Adipocyte (in vitro differentiated cells): ENCODE measurements around the gene SNAI3.

Source experiments
- DNase-seq: peaks from one replicate; pipeline ENCODE4 v3.0.0-alpha.2; 2015; ENCODE audit warnings: low read depth
- H3K27me3 ChIP-seq: replicated peaks from 2 replicates; pipeline ENCODE4 v1.7.0; 2013; ENCODE audit warnings: mild to moderate bottlenecking, low read length, moderate library complexity; ENCODE audit not compliant: control insufficient read depth, insufficient read depth
- H3K36me3 ChIP-seq: 2 replicates; pipeline ENCODE4 v1.7.0; 2013; ENCODE audit warnings: low read length, mild to moderate bottlenecking, moderate library complexity; ENCODE audit not compliant: control insufficient read depth, insufficient read depth, severe bottlenecking
- H3K4me1 ChIP-seq: 2 replicates; pipeline ENCODE4 v1.7.0; 2013; ENCODE audit warnings: mild to moderate bottlenecking, low read length, moderate library complexity; ENCODE audit not compliant: control insufficient read depth, insufficient read depth
- H3K4me3 ChIP-seq: 2 replicates; pipeline ENCODE4 v1.7.0; 2013; ENCODE audit warnings: mild to moderate bottlenecking, low read length, moderate library complexity
- H3K9ac ChIP-seq: 2 replicates; pipeline ENCODE4 v1.7.0; 2013; ENCODE audit warnings: mild to moderate bottlenecking, low read length, moderate library complexity
- H3K9me3 ChIP-seq: 2 replicates; pipeline ENCODE4 v1.7.0; 2013; ENCODE audit warnings: mild to moderate bottlenecking, low read length, moderate library complexity; ENCODE audit not compliant: control insufficient read depth

Gene SNAI3

DNA sequence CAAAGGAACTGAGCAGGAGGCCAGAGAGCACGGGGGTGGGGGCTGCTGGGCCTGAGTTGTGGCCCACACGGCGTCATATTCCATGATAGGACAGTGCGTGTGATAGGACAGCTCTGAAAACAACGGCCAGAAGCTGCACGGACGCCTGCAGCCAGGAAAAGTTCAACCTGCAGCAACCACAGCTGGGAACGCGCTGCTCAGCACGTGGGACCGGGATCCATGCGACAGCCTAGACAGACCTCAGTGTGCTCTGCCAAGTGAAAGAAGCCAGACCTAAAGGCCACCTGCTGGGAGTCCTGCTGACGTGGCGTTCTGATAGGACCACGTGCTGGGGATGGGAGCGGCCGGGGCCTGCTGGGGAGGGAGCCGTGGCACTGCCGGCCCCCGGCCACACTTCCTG lies 41.6 kb upstream of the SNAI3 start:
- Histone ChIP-seq H3K4me1 (no peaks in the 10 kb centered on the region), H3K9ac (no peak overlapping the region), H3K9me3 (no peaks in the 10 kb centered on the region), H3K4me3 (no peak overlapping the region), H3K36me3 (peaks cover 81% of the 10 kb centered on the region), H3K27me3 (no peaks in the 10 kb centered on the region)
- DNase-seq = no peak

- H3K36me3 ChIP-seq = peaks cover 81% of the 10 kb centered on the region
- DNase-seq = no peak
- no peak overlapping the region for H3K4me3 ChIP-seq
- no peaks in the 10 kb centered on the region for H3K4me1 ChIP-seq
- H3K9ac ChIP-seq = no peak overlapping the region
- no peaks in the 10 kb centered on the region for H3K27me3 ChIP-seq
- no peaks in the 10 kb centered on the region for H3K9me3 ChIP-seq
These were observed 40.7 kb upstream of the SNAI3 start for GRCh38 chr16:88726981-88727380.

DNA sequence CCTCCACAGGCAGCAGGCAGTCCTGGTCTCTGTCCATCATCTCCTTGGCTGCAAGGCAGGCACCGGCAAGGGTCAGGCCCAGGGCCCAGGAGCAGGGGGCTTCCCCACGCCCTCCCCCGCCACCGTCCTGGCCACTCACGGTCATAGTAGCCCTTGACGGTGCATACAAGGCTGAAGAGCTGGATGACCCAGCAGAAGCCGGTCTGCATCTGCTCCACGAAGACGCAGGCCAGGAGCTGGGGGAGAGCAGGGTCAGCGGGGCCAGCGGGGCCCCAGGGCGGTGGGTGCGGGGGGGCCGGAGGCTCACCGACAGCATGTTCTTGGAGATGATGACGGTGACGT lies 40.1 kb upstream of the SNAI3 start:
- no peaks in the 10 kb centered on the region for H3K9me3 ChIP-seq
- no peak for DNase-seq
- H3K27me3 ChIP-seq = no peaks in the 10 kb centered on the region
- H3K4me3 ChIP-seq = no peak overlapping the region
- H3K36me3 ChIP-seq = peaks cover 82% of the 10 kb centered on the region
- H3K4me1 ChIP-seq = no peaks in the 10 kb centered on the region
- H3K9ac ChIP-seq = no peak overlapping the region

DNA sequence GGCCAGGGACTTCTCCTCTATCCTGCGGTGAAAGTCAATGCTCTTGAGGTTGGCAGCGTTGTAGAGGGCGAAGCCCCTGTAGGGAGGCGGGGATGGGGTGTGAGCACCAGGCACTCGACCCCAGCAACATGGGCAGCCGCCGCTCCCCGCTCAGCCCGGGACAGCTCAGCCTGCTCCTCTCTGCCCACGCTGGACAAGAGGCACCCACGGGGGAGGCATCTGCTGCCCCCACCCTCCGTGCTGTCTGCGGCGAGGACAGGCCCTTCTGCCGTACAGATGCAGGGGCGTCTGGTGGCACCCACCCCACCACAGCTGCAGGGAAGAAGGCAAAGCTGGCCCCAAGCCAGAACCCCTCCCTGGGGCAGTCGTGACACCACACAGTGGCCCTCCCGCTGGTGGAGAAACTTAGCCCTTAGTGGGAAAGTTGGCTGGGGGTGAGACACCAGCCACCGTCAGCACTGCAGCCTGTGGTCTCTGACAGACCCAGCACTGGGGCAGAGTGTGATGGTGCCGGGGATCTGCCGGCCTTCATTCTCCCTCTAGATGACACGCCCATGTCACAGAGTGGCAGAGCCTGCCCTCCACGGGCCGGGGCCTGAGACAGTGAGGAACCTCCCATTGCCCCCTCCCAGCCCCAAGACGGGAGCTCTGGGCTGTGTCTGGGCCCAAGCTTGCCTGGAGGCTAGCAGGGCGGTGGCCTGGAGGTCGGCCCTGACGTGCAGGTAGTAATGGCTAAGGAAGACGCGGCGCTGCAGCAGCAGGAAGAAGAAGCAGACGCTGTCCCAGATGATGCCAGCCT lies 39.5 kb upstream of the SNAI3 start:
- H3K4me1 ChIP-seq = no peaks in the 10 kb centered on the region
- no peaks in the 10 kb centered on the region for H3K9me3 ChIP-seq
- peaks cover 82% of the 10 kb centered on the region for H3K36me3 ChIP-seq
- H3K27me3 ChIP-seq = no peaks in the 10 kb centered on the region
- H3K9ac ChIP-seq = no peak overlapping the region
- no peak overlapping the region for H3K4me3 ChIP-seq
- no peak for DNase-seq

DNA sequence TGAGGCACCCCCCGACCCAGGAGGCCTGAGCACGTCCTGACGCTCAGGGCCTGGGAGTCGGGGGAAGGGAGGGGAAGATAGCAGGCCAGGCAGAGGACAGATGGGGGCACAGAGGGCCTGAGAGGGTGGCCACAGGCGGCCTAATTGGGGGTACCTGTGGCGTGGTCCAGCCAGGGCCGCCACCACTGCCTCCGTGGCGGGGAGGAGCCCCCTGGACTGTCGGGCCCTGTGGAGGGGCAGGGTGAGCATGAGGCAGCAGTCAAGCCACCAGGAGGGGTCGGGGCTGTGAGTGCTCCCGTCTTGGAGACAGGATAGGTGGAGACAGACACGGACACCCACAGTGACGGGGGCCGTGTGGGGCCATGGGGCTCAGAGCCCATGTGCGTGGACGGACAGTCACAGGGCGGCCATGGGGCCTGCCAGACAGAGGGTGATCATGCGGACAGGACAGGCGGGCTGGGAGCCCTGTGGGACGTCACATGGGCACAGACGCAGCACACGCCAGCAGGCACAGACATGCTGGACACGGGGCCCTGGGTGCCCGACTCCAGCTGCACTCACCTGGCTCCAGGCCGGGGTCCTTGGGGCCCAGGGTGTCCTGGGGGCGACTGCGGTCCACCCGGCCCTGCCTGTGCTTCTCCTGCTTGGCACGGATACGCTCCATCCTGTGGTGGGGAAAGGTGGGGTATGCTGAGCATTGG lies 38.7 kb upstream of the SNAI3 start:
- Histone ChIP-seq H3K27me3 (no peaks in the 10 kb centered on the region), H3K4me3 (no peak overlapping the region), H3K9me3 (no peaks in the 10 kb centered on the region), H3K4me1 (no peaks in the 10 kb centered on the region), H3K9ac (no peak overlapping the region), H3K36me3 (peaks cover 82% of the 10 kb centered on the region)
- DNase-seq = no peak

DNA sequence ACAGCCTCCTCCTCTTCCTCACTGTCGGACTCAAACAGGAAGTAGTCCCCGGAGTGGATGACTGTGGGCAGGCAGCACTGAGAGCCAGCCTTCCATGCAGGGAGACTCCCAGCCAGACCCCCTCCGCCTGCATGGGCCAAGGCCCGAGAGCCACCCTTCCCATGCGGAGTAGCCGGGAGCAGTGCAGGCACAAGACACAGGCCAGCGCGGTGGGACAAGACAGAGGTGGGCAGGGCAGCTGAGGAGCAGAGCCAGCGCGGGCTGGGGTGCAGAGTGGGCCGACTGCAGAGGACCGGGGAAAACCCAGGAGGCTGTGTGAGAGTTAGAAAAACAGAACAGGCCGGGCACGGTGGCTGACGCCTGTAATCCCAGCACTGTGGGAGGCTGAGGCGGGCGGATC lies 37.6 kb upstream of the SNAI3 start:
- DNase-seq = no peak
- Histone ChIP-seq H3K4me3 (no peak overlapping the region), H3K9ac (no peak overlapping the region)

DNA sequence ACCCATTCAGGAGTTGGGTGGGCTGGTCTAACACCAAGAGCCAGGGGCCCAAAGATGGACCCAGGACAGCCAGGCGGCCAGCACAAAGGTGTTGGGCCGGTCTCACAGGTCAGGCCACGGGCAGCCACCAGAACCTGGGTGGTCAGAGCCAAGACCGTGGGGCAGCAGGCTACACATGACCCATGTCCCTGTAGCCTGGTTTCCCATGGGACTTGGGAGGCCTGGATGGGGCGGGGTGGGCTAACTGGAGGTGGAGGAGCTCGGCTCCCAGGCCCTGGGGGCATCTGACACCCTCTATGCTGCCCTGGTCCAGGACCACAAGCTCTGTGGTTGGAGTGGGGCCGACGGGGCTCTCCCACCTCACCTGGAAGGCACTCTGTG lies 37.2 kb upstream of the SNAI3 start:
- Histone ChIP-seq H3K36me3 (peaks cover 94% of the 10 kb centered on the region), H3K9me3 (no peaks in the 10 kb centered on the region), H3K9ac (no peak overlapping the region), H3K27me3 (no peaks in the 10 kb centered on the region), H3K4me3 (no peak overlapping the region), H3K4me1 (no peaks in the 10 kb centered on the region)
- no peak for DNase-seq

More for the DNA sequence above, 37.6 kb upstream of the SNAI3 start:
- H3K9me3 ChIP-seq = no peaks in the 10 kb centered on the region
- H3K36me3 ChIP-seq = peaks cover 89% of the 10 kb centered on the region
- no peaks in the 10 kb centered on the region for H3K27me3 ChIP-seq
- H3K4me1 ChIP-seq = no peaks in the 10 kb centered on the region

DNA sequence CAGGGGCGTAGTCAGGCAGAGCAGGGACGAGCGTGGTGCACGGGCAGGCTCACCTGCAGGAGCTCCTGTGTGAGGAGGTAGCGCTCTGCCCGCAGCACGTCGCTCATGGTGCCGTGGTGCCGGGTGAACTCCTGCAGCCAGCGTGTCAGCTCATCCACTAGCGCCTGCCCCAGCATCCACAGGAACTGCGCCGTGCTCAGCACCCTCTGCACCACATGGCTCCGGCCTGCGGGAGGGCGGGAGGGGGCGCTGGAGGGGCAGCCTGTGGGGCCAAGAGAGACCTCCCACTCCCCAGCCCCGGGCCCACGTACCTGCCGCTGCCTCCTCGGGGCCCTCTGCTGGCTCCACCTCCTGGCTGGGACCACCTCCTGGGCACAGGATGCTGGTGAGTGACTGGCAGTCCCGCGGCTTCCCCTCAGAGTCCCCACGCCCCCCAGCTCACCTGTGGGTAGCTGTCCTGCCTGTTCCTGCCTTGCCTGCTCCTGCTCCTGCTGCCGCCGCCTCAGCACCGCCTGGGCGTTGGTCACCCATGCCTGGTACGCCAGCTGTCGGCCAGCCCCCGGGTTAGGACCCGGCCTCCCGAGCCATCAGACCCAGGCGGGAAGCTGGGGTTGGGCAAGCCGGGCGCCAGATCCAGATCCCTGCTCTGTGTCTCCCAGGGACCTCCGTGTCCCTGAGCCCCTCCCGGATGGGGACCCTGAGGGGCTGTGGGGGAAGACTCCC lies 36.6 kb upstream of the SNAI3 start:
- Histone ChIP-seq H3K36me3 (peaks cover 98% of the 10 kb centered on the region), H3K4me3 (no peak overlapping the region), H3K4me1 (no peaks in the 10 kb centered on the region), H3K9me3 (no peaks in the 10 kb centered on the region), H3K27me3 (no peaks in the 10 kb centered on the region), H3K9ac (no peak overlapping the region)
- no peak for DNase-seq

GRCh38 chr16:88721815-88722755 lies 35.8 kb upstream of the SNAI3 start:
- no peak overlapping the region for H3K4me3 ChIP-seq
- no peaks in the 10 kb centered on the region for H3K27me3 ChIP-seq
- no peaks in the 10 kb centered on the region for H3K9me3 ChIP-seq
- H3K36me3 ChIP-seq = peaks cover 98% of the 10 kb centered on the region
- DNase-seq = no peak
- H3K9ac ChIP-seq = no peak overlapping the region
- no peaks in the 10 kb centered on the region for H3K4me1 ChIP-seq

GRCh38 chr16:88721236-88721635 lies 34.9 kb upstream of the SNAI3 start:
- Histone ChIP-seq H3K4me1 (no peaks in the 10 kb centered on the region), H3K36me3 (peaks cover 98% of the 10 kb centered on the region), H3K9ac (no peak overlapping the region), H3K27me3 (no peaks in the 10 kb centered on the region), H3K4me3 (no peak overlapping the region), H3K9me3 (no peaks in the 10 kb centered on the region)
- DNase-seq = no peak
